HEK293 (cell line): ENCODE results near the gene MTIF2.

ENCODE experiments used
- CTCF ChIA-PET: fragments of 350-600 bp; formaldehyde crosslinking; extraction: SDS; loops from one replicate; lab custom pipeline; 2021; ENCODE audit warnings: antibody characterized with exemption; lab: Yijun Ruan, JAX
- POLR2A ChIA-PET: fragments of 300-600 bp; formaldehyde crosslinking; extraction: SDS; loops from one replicate; lab custom pipeline; 2020; ENCODE audit warnings: antibody characterized with exemption, inconsistent platforms; lab: Yijun Ruan, JAX
- H3K27ac ChIP-seq: fragments of 200-500 bp; sonication (Bioruptor generic); 2 replicates; pipeline ENCODE4 v1.5.1; 2014; ENCODE audit warnings: low read depth, low read length, control low read depth, inconsistent platforms; ENCODE audit errors: extremely low read depth
- H3K36me3 ChIP-seq, 2 experiments: fragments of 200-500 bp in 1 of 2; sonication (Bioruptor generic) in 1 of 2; 1 replicate in 1 of 2; 2 replicates in 1 of 2; pipeline ENCODE4 v1.5.1; 2014 to 2017; ENCODE audit warnings: inconsistent platforms in 2 of 2, low read length in 2 of 2; ENCODE audit not compliant: control insufficient read depth in 2 of 2, insufficient read depth in 1 of 2
- H3K4me1 ChIP-seq: fragments of 200-500 bp; sonication (Bioruptor generic); 2 replicates; pipeline ENCODE4 v1.5.1; 2014; ENCODE audit warnings: mild to moderate bottlenecking, low read length, inconsistent platforms; ENCODE audit not compliant: control insufficient read depth, insufficient read depth
- H3K4me3 ChIP-seq: 2 replicates; pipeline ENCODE4 v1.5.1; 2011; ENCODE audit warnings: low read depth, mild to moderate bottlenecking, control low read depth, low read length, moderate library complexity
- H3K9me3 ChIP-seq: fragments of 200-500 bp; sonication (Bioruptor generic); 2 replicates; pipeline ENCODE4 v1.5.1; 2014; ENCODE audit warnings: low read depth, low read length, inconsistent platforms; ENCODE audit not compliant: control insufficient read depth, insufficient read depth
- KLF10 ChIP-seq: fragments of 450-650 bp; IDR thresholded peaks from 2 replicates; pipeline ENCODE4 v1.5.1; 2018; ENCODE audit warnings: missing biosample characterization, mild to moderate bottlenecking, missing genetic modification characterization
- MEIS1 ChIP-seq: sonication (generic); formaldehyde crosslinking; IDR thresholded peaks from 2 replicates; pipeline ENCODE4 v1.8.1; 2022; ENCODE audit warnings: missing genetic modification reagents, mild to moderate bottlenecking, borderline replicate concordance
- PRDM6 ChIP-seq: fragments of 450-650 bp; formaldehyde crosslinking; IDR thresholded peaks from 2 replicates; pipeline ENCODE4 v1.5.1; 2017; ENCODE audit warnings: missing biosample characterization, missing genetic modification characterization
- SP3 ChIP-seq: fragments of 450-650 bp; formaldehyde crosslinking; IDR thresholded peaks from 2 replicates; pipeline ENCODE4 v1.5.1; 2016; ENCODE audit warnings: missing biosample characterization, missing genetic modification characterization
- SP7 ChIP-seq: fragments of 450-650 bp; formaldehyde crosslinking; IDR thresholded peaks from 2 replicates; pipeline ENCODE4 v1.5.1; 2016; ENCODE audit warnings: missing biosample characterization, missing genetic modification characterization
- ZBTB10 ChIP-seq: fragments of 450-650 bp; formaldehyde crosslinking; IDR thresholded peaks from 2 replicates; pipeline ENCODE4 v1.5.1; 2016; ENCODE audit warnings: missing biosample characterization, missing genetic modification characterization
- ZBTB48 ChIP-seq: fragments of 450-650 bp; formaldehyde crosslinking; IDR thresholded peaks from 2 replicates; pipeline ENCODE4 v1.5.1; 2016; ENCODE audit warnings: missing biosample characterization, missing genetic modification characterization
- ZBTB49 ChIP-seq: fragments of 450-650 bp; formaldehyde crosslinking; IDR thresholded peaks from 2 replicates; pipeline ENCODE4 v1.5.1; 2016; ENCODE audit warnings: missing biosample characterization, missing genetic modification characterization, low read depth
- ZNF157 ChIP-seq: fragments of 450-650 bp; formaldehyde crosslinking; IDR thresholded peaks from 2 replicates; pipeline ENCODE4 v1.5.1; 2016; ENCODE audit warnings: missing biosample characterization, missing genetic modification characterization
- ZNF175 ChIP-seq: fragments of 450-650 bp; formaldehyde crosslinking; IDR thresholded peaks from 2 replicates; pipeline ENCODE4 v1.5.1; 2016; ENCODE audit warnings: missing biosample characterization, missing genetic modification characterization
- ZNF248 ChIP-seq: fragments of 450-650 bp; formaldehyde crosslinking; IDR thresholded peaks from 2 replicates; pipeline ENCODE4 v1.5.1; 2017; ENCODE audit warnings: missing biosample characterization, missing genetic modification characterization
- ZNF341 ChIP-seq: fragments of 450-650 bp; formaldehyde crosslinking; IDR thresholded peaks from 2 replicates; pipeline ENCODE4; 2016; ENCODE audit warnings: low read depth, missing biosample characterization, missing genetic modification characterization
- ZNF354C ChIP-seq: fragments of 450-650 bp; formaldehyde crosslinking; IDR thresholded peaks from 2 replicates; pipeline ENCODE4 v1.5.1; 2016; ENCODE audit warnings: missing biosample characterization, missing genetic modification characterization, low read depth, borderline replicate concordance
- ZNF394 ChIP-seq: fragments of 450-650 bp; formaldehyde crosslinking; IDR thresholded peaks from 2 replicates; pipeline ENCODE4 v1.5.1; 2016; ENCODE audit warnings: missing biosample characterization, missing genetic modification characterization, mild to moderate bottlenecking, moderate library complexity, borderline replicate concordance
- ZNF416 ChIP-seq: fragments of 450-650 bp; formaldehyde crosslinking; IDR thresholded peaks from 2 replicates; pipeline ENCODE4 v1.5.1; 2016; ENCODE audit warnings: missing biosample characterization, missing genetic modification characterization
- ZNF558 ChIP-seq: fragments of 450-650 bp; formaldehyde crosslinking; IDR thresholded peaks from 2 replicates; pipeline ENCODE4 v1.5.1; 2016; ENCODE audit warnings: missing biosample characterization, missing genetic modification characterization
- ZNF664 ChIP-seq: fragments of 450-650 bp; formaldehyde crosslinking; IDR thresholded peaks from 2 replicates; pipeline ENCODE4 v1.5.1; 2016; ENCODE audit warnings: missing biosample characterization, missing genetic modification characterization
- ZNF670 ChIP-seq: fragments of 450-650 bp; formaldehyde crosslinking; IDR thresholded peaks from 2 replicates; pipeline ENCODE4 v1.5.1; 2016; ENCODE audit warnings: missing biosample characterization, missing genetic modification characterization, low read depth
- ZNF776 ChIP-seq: fragments of 450-650 bp; formaldehyde crosslinking; IDR thresholded peaks from 2 replicates; pipeline ENCODE4 v1.5.0; 2017; ENCODE audit warnings: missing biosample characterization, missing genetic modification characterization, borderline replicate concordance
- ZNF830 ChIP-seq: fragments of 450-650 bp; IDR thresholded peaks from 2 replicates; pipeline ENCODE4 v1.5.0; 2018; ENCODE audit warnings: missing biosample characterization, missing genetic modification characterization, low read depth, mild to moderate bottlenecking, moderate library complexity
- ZSCAN18 ChIP-seq: fragments of 450-650 bp; formaldehyde crosslinking; IDR thresholded peaks from 2 replicates; pipeline ENCODE4 v1.5.1; 2016; ENCODE audit warnings: missing biosample characterization, missing genetic modification characterization

MTIF2 gene

GRCh38 chr2:55296393-55296792 lies 27.4 kb upstream of the MTIF2 start:
- Histone ChIP-seq H3K9me3 (no peaks in the 10 kb centered on the region), H3K27ac (no peak overlapping the region), H3K36me3 (peaks cover 9 to 38% of the 10 kb centered on the region in 2 experiments), H3K4me1 (no peaks in the 10 kb centered on the region), H3K4me3 (no peak overlapping the region)
- TF ChIP-seq ZNF558 (tag by site-specific recombination) (no peak), ZBTB49 (tag by site-specific recombination) (no peak), PRDM6 (tag by site-specific recombination) (no peak), ZNF776 (tag by site-specific recombination) (no peak), ZBTB48 (no peak), ZNF157 (tag by site-specific recombination) (no peak), ZNF394 (no peak), ZSCAN18 (no peak), ZNF664 (tag by site-specific recombination) (no peak)
- ChIA-PET POLR2A (no interaction called here), CTCF (no interaction called here)

GRCh38 chr2:55283083-55283482 lies 14.1 kb upstream of the MTIF2 start:
- ChIA-PET CTCF (no interaction called here), POLR2A (no interaction called here)
- no peak for TF ChIP-seq ZNF670 (tag by site-specific recombination)
- TF ChIP-seq ZNF248 (tag by site-specific recombination), result no peak
- no peaks in the 10 kb centered on the region for H3K4me1 ChIP-seq
- H3K9me3 ChIP-seq, result no peaks in the 10 kb centered on the region
- H3K36me3 ChIP-seq, result 0 out of 3 replicates have a peak, but pooled peaks cover 0 to 3% of the 10 kb centered on the region in 2 experiments
- H3K27ac ChIP-seq, result no peak overlapping the region
- H3K4me3 ChIP-seq, result no peak overlapping the region

GRCh38 chr2:55282110-55282917 lies 13.3 kb upstream of the MTIF2 start:
- Histone ChIP-seq H3K9me3 (no peaks in the 10 kb centered on the region), H3K27ac (peak overlapping the region; percentile 75), H3K4me3 (peak overlapping the region; percentile 62), H3K36me3 (no peaks in the 10 kb centered on the region), H3K4me1 (no peaks in the 10 kb centered on the region)
- ChIA-PET POLR2A (no interaction called here), CTCF (no interaction called here)
- no peak for TF ChIP-seq MEIS1 (CRISPR knock-in tag)
- TF ChIP-seq ZNF558 (tag by site-specific recombination), result no peak
- TF ChIP-seq ZNF416 (tag by site-specific recombination), result no peak
- TF ChIP-seq ZBTB10, result no peak
- peak; percentile 28; the same call in 1 of the 2 replicates for TF ChIP-seq ZNF341 (tag by site-specific recombination)
- no peak for TF ChIP-seq ZNF830
- TF ChIP-seq KLF10 (tag by site-specific recombination), result no peak
- peak; percentile 30; the same call in 1 of the 2 replicates for TF ChIP-seq SP3 (tag by site-specific recombination)
- no peak for TF ChIP-seq SP7 (tag by site-specific recombination)
- no peak for TF ChIP-seq ZNF175
- TF ChIP-seq ZNF354C, result no peak
